GM19324 (cell line): ENCODE results near the gene MSANTD2.
"Not testable (repeated sequence)": the region's sequence is repeated elsewhere in the genome, so short reads cannot be mapped to it uniquely, and the experiment has no call there.

Source experiments
- ATAC-seq: cut with Tn5 transposase; IDR thresholded peaks from one replicate; pipeline ENCODE4 v1.9.1; 2021; ENCODE audit warnings: mild to moderate bottlenecking, moderate library complexity; ENCODE audit not compliant: unreplicated experiment, low FRiP score

MSANTD2 gene

GRCh38 chr11:124778281-124778680 lies 21.9 kb downstream of the MSANTD2 start:
- no peak for ATAC-seq

- no peak for ATAC-seq
These were observed 23.2 kb downstream of the MSANTD2 start for GRCh38 chr11:124776865-124777645.

- not testable (repeated sequence) for ATAC-seq
These were observed 29.2 kb downstream of the MSANTD2 start for GRCh38 chr11:124770959-124771358.

- ATAC-seq = no peak
These were observed 30.1 kb downstream of the MSANTD2 start for GRCh38 chr11:124769806-124770774.

GRCh38 chr11:124768914-124769313 lies 31.3 kb downstream of the MSANTD2 start:
- no peak for ATAC-seq

GRCh38 chr11:124766156-124766555 lies 34.0 kb downstream of the MSANTD2 start:
- ATAC-seq = no peak

- peak; percentile 21 for ATAC-seq
These were observed 36.9 kb downstream of the MSANTD2 start for GRCh38 chr11:124763156-124763947.

- ATAC-seq = peak; percentile 7
These were observed 37.5 kb downstream of the MSANTD2 start for GRCh38 chr11:124762624-124763155.

- peak; percentile 69 for ATAC-seq
These were observed 38.0 kb downstream of the MSANTD2 start, which contains the start of gene ESAM for GRCh38 chr11:124762105-124762623. TSS of gene ESAM (minus strand) at chr11:124762290. CDS start at chr11:124762154, 136 bp downstream.

GRCh38 chr11:124761301-124762104 lies 38.7 kb downstream of the MSANTD2 start:
- peak; percentile 0 for ATAC-seq

GRCh38 chr11:124760806-124761205 lies 39.4 kb downstream of the MSANTD2 start:
- no peak for ATAC-seq

- peak; percentile 21 for ATAC-seq
These were observed 40.0 kb downstream of the MSANTD2 start for GRCh38 chr11:124760205-124760652.

GRCh38 chr11:124759266-124760204 lies 40.7 kb downstream of the MSANTD2 start:
- ATAC-seq = no peak

- ATAC-seq = peak; percentile 53
These were observed 41.6 kb downstream of the MSANTD2 start for GRCh38 chr11:124758355-124759265.

GRCh38 chr11:124757320-124757719 lies 42.9 kb downstream of the MSANTD2 start:
- ATAC-seq = no peak

- no peak for ATAC-seq
These were observed 43.4 kb downstream of the MSANTD2 start for GRCh38 chr11:124756753-124757227.
